GM18502 (cell line): Measurements from ENCODE around the gene ALG1.

Experiments used
- ATAC-seq: cut with Tn5 transposase; IDR thresholded peaks from one replicate; pipeline ENCODE4 v1.9.1; 2021; ENCODE audit warnings: mild to moderate bottlenecking; ENCODE audit not compliant: unreplicated experiment, poor library complexity

ALG1 gene, protein sequence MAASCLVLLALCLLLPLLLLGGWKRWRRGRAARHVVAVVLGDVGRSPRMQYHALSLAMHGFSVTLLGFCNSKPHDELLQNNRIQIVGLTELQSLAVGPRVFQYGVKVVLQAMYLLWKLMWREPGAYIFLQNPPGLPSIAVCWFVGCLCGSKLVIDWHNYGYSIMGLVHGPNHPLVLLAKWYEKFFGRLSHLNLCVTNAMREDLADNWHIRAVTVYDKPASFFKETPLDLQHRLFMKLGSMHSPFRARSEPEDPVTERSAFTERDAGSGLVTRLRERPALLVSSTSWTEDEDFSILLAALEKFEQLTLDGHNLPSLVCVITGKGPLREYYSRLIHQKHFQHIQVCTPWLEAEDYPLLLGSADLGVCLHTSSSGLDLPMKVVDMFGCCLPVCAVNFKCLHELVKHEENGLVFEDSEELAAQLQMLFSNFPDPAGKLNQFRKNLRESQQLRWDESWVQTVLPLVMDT

DNA sequence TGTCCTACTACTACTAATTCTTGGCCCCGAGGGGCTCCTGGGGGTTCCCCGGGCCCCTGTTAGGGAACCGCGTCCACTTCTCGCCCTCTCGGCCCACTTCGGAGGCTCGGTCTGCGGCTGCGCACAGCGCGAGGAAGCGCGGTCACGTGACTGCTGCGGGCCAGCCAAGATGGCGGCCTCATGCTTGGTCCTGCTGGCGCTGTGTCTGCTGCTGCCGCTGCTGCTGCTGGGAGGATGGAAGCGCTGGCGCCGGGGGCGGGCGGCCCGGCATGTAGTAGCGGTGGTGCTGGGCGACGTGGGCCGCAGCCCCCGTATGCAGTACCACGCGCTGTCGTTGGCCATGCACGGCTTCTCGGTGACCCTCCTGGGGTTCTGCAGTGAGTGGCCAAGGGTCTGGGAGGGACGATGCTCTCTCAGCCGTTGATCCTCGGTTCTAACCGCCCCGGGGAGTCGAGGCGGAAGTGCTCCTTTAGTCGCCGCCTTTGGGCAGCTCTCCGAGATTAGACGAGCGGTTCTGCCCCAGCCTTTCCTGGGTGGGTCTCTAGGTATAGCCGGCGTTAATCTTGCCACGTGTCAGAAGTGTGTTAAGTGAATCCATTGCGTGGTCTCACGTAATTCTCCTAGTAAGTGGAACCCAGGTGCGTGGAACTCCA, at the start of gene ALG1:
ALG1 (plus strand) TSS at position 163 of the 653 bp plus-strand sequence; CDS start at position 170, 7 bp downstream.
- peak; percentile 85 for ATAC-seq

DNA sequence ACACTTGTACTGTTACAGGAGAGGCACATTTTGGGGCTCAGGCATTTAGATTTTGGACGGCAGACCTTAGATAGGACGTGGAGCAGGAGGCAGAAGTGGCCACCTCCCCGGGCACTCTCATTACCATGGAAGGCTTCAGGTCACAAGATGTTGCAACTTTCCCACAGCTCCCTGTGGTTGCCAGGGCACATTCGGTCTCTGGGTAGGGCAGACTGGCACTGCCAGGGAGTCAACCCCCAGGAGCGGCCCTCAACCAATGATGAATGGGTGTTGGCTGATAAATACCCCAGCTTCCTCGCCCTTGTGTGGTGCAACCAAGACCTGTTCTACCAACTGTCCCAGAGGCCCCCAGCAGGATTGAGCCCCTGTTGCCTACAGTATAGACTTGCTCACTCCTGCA, 49.1 kb upstream of the ALG1 start:
- no peak for ATAC-seq

DNA sequence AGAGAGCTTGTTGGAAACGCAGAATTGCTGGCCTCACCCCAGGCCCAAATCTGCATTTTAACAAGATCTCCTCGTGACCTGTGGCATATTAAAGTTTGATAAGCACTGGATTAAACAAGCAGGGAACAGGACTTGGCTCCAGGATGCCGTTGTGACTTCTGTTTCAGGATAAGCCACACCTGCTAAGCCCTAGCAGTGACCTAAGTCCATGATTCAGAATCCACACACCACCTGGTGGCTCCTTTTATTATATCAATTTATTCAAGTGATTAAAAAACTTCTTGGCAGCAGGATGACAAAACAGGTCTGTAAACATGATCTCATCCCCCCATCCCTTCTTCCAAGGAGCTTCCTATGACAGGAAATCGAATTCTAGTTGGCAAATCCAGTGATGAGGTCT, 47.0 kb upstream of the ALG1 start:
- no peak for ATAC-seq

DNA sequence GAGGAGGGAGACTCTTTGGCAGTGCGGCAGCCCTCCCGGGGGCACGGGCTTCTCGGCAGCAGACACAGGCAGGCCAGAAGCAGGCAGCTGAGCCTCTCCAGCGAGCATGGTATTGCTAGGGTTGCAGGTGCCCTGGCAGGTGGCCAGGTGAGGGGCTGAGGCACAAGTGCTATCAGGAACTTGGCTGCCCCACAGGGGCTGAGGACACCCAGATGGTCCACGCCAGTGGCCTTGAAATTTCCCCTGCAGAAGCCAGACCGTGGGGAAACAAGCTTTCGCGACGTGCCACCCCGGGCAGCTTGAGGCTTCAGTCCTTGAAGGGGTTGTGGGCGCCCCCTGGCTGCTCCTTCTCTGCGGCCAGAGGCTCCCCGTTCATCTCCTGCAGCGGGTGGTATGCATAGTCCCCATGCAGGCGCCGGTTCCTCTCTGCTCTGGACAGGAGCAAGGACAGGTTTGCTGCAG, 46.4 kb upstream of the ALG1 start:
- ATAC-seq, result no peak

DNA sequence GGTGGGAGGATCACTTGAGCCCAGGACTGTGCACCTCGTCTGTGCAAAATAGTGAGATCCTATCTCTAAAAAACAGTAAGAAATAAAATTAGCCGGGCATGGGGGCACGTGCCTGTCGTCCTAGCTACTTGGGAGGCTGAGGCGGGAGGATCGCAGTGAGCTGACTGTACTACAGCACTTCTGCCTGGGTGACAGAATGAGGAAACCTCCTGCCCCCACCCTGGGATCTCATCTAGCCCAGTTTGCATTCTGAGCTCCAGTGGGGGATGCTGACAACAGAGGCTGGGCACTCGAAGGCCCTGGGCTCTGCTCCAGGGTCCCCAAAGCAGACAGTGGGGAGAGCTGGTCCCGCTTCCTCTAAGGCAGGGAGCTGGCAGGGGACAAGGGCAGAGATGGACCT, 45.0 kb upstream of the ALG1 start:
- ATAC-seq, result no peak

DNA sequence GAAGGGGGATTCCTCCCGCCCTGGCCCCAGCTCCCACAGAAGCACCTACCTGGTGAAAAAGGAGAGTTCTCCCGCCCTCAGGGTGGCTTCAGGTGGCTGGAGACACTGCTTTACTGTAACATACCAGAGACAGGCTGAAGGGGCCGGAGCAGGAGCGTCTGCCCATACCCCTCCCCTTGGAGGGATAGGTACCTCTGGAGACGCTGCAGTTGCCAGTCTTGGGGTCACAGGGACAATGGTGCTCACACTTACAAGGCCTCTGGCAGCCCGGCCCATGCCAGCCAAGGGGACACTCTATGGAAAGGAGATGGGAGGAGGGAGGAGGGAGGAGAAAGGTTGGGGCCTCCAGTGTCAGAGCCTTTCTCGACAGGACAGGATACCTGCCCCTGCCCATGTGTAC, 44.6 kb upstream of the ALG1 start:
- ATAC-seq, result no peak

DNA sequence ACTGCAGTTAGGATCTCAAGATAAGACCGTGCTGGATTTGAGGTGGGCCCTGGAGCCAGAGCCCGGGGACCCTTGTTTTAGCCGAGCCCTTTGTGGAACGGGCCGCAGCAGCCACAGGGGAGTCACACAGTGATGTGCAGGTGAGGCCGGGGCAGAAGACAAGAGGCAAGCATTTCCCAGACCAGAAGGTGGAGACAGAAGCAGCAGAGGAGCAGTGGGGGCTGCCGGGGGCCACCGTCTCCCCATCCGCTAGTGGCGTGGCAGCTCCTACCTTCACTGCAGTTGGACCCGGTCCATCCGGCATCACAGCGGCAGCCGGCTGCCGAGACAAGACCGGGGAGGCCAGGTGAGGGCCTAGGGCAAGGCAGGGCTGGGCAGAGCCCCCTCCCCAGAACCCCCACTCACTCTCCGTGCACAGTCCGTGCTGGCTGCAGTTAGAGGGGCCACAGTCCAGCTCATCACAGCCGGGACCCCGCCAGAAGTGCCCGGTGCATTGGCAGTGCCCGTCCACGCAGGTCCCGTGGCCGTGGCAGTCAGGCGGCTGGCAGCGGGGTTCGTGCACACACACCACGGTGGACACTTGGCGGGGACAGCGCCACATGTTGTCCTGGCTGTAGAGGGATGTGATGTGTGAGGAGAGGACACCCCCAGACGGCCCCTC, 43.9 kb upstream of the ALG1 start:
- no peak for ATAC-seq

DNA sequence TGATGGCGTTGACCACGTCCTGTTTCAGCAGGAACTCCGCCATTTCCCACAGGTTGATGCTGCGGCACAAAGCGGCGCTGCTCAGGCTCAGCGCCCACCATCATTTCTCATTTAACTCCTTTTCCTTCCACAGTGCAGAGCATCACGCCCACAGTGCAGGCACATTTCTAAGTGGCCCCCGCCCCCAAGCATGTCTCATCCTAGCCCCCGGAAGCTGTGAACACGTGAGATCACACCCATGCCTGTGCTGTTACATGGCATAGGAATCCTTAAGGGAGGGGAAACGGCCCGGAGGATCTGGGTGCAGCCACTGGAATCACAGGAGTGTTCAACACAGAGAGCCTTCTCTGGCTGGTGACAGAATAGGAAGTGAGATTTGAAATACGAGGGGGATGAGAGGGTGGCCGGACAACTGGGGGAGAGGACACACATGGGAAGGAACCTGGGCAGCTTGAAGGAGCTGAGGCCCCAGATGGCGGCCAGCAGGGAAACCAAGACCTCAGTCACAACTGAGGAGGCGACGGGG, 42.6 kb upstream of the ALG1 start:
- ATAC-seq, result no peak

DNA sequence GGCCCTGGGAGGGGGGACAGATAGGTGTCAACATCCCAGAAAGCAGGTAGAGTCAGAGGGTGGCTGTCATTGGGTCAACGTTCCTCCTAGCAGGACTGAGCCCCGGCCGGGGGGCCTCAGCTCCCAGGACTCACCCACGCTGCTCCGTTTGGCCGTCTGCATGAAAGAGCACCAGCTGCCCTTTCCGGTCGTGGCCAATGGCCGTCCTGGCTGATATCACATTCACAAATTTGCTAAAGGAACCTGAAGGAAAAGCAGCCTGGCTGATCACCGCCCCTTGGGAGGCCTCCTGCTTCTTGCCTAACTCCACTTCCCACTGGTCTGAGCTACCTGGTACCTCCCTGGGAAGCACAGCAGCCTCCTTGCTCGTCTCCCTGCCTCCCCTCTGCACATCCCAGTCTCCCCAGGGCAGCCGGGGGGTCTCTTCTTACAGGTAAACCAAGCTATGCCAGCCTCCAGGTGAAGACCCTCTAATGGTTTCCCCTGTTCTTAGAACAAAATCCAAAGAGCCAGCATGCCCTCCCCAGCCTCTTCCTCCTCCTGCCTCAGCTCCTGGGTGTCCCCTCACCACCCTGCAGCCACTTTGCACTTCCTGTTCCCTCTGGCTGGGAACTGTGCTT, 41.3 kb upstream of the ALG1 start:
- no peak for ATAC-seq

DNA sequence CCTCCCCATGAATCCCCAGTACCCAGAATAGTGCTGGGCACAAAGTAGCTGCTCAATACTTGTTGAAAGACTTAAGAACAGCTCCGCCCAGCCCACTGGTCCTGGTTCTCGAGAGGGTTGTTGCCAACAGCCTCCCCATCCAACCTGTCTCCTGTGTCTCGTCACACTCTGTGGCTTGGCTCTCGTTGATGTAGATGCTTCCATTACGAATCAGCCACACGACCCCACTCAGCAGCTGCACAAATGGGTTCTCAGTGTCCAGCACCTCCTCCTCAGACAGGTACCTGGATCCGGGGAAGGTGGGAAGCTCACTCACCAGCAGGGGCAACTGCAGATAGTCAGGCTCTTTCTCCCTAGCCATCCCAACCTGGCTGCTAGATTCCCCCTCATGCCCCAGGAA, 40.0 kb upstream of the ALG1 start:
- no peak for ATAC-seq

DNA sequence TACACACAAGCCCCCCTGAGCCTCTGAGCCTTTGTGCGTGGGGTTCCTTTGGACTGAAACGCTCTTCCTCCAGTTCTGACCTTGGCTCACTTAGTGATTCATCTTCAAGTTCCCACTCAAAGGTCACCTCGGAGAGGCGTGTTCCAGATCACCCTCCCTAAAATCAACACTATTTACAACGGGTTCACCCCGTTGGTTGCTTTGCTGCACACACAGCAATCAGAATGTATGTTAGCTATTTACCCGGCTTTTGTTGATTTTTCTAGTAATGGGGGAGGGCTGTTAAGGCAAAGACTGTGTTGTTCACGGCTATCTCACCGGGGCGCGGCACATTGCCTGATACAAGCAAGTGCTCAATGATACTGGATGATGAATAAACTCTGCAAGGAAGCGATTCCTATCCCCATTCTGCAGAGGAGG, 38.9 kb upstream of the ALG1 start:
- ATAC-seq, result no peak

DNA sequence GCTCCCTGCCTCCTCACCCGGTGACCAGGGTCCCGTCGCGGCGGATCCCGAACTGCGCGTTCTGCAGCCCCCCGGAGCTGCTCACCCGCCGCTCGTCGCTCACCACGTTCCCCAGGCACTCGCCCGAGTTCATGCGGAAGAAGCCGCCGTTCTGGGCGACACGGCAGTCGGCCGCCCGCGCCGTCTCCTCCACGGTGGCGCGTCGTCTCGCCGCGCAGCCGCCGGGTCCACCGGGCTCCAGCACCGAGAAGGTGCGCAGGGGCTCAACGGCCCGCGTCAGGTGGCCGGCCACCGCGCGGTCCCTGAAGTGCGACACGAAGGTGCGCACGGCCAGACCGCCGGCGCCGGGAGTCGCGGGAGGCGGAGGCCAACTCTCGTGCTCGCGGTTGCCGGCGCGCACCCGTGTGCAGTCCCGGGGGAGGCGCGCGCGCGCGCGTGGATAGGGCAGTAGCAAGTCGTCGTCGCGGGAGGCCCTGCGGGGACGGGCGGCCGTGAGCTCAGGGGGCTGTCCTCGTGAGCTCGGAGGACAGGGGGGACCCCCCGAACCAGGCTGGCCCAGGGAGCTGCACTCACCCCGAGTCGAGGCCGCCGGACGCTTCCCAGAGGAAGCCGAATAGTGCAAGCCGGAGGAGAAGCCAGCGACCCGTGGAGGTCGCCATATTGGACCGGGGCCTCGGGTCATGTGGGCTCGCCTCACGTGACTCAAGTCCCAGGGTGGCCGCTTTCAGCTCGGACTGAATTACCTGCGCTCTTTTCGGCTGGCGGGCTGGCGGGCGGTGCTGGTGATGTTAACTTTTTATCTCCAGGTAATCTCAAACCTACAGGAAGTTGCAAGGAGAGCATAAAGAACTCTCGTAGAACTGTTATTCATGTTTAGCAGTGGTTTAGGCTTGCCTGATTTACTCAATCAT, 38.1 kb upstream of the ALG1 start, which contains the start of gene NAGPA:
NAGPA (minus strand) TSS at position 680 of the 911 bp plus-strand sequence; CDS start at position 659, 21 bp downstream.
- peak; percentile 92 for ATAC-seq

DNA sequence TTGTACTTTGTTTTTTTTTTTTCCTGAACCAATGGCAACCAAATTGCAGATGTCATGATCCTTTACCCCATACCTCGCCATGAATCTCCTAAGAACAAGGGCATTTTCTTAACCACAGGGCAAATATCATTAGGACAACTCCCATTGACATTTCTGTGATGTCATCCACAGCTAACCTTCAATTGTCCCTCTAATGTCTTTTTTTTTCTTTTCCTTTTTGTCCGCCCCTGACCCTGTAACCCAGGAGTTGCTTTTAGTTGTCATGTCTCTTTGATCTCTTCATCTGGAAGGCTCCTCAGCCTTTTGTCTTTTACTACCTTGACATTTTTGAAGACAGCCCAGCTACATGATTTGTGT, 37.5 kb upstream of the ALG1 start:
- no peak for ATAC-seq

DNA sequence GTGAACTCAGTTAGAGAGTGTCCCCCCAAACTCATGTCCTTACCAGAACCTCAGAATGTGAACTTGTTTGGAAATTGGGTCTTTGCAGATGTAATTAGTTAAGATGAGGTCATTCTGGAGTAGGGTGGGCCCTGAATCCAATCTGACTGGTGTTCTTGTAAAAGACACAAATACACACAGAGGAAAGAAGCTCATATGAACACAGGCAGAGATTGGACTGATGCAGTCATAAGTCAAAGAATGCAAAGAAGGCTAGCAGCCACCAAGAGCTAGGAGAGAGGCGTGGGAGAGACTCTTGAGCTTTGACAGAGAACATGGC, 35.8 kb upstream of the ALG1 start:
- no peak for ATAC-seq

DNA sequence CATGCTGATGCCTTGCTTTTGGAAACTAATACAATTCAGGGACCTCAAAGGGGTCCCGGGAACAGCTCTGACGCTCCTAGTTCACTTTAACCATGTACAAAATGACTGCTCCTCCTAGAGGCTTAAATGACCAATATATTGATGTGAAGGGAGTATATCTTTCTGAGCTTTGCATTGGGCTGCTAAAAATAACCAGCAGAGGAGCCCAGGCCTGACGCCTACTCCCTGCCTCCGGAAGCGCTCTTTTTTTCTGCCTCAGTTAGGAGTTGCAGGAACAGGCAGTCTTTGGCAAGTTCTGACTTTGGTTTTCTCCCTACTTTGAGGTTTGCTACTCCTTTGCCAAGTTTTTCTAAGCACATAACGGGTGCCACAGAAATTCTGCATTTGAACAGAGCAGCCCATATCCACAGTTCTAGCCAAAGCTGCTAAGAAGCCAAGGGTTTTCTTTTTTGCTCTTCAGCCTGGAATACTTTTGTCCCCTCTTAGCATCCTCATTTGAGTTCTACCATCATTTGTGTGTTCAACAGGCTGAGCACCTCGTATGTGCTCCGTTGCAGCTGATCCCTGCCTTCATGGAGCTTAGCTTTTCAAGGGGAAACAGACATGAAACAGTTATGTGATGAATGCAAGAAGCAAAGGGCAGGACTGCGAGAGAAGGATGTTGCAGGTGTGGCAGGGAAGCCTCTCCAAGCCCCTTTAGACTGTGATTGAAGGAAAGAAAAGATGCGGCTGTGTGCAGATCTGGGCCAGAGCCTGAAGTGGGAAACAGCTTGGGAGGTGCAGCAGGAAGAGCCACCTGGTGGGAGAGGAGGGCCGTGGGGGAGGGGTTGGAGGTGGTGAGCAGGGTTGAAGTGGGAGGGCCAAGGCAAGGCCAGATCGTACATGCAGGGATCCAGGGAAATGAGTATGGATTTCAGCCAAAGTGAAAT, 35.2 kb upstream of the ALG1 start:
- ATAC-seq, result no peak

DNA sequence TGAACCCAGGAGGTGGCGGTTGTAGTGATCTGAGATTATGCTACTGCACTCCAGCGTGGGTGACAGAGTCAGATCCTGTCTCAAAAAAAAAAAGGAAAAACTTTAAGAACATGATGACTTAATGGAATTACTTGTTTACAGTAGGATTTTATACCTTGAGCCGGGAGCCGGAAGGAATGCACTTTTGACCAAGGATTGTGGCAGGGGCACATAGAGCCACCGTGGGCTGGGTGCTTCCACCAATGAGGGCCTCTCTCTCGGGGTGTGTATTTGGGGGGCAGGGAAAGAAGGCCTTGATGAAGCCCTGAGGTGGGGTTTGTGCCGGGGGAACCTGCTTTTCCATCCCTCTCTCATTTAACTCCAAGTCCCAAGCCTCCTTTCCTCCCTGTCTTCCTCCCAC, 31.2 kb upstream of the ALG1 start:
- ATAC-seq, result no peak

DNA sequence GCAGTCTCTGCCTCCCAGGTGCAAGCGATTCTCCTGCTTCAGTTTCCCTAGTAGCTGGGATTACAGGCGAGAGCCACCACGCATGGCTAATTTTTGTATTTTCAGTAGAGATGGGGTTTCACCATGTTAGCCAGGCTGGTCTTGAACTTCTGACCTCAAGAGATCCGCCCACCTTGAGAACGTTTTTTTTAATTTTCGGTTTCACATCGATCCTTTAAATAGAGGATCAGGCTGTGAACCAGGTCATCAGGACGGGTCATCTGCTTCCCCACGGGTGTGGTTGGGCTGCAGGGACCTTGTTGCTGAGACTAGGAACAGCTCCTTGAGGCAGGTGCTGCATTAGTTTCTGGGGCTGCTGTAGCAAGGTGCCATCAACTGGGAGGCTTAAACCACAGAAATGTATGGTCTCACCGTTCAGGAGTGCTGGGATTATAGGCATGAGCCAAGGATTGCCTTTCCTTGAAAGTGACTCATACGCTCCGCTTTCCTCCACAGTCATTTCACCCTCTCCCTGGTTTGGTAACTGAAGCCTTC, 30.0 kb upstream of the ALG1 start:
- ATAC-seq, result peak; percentile 62

DNA sequence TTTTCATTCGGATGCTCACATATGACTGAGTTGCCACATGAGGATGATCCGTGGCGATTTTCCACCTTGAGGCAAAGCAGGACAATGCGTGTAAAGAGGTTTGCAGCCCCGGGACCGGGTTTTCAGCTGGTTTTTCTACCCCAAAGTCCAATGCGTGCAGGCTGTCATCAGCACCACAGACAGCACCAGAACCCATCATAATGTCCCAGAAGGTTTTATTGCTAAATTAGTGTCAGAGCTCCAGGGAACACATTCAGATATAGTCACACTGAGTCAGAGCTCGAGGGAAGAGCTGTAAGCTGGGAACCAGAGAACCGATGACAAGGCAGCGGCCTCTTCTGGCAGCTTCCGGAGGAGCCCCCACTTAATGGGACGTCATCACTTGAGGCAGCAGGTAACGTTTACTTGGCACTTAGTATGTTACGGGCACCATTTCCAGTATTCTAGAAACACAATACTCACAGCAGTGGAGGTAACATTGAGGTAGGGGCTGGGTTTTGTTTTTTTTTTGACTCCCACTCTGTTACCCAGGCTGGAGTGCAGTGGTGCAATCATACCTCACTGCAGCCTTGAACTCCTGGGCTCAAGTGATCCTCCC, 29.0 kb upstream of the ALG1 start:
- ATAC-seq, result no peak
